GM21360 (cell line): Measurements from ENCODE around the gene GPHA2.
A peak's percentile ranks its signal among the peaks of the same experiment; 100 is the strongest.

Experiments used
- ATAC-seq: cut with Tn5 transposase; IDR thresholded peaks from one replicate; pipeline ENCODE4 v1.9.1; 2021; ENCODE audit warnings: mild to moderate bottlenecking, moderate library complexity; ENCODE audit not compliant: unreplicated experiment

GPHA2 gene

GRCh38 chr11:64931290-64931689 is 4.4 kb downstream of the GPHA2 start:
- no peak for ATAC-seq

- no peak for ATAC-seq
These were observed 5.4 kb downstream of the GPHA2 start for GRCh38 chr11:64930340-64930739.

- ATAC-seq: no peak
These were observed 6.1 kb downstream of the GPHA2 start for GRCh38 chr11:64929625-64930024.

GRCh38 chr11:64928957-64929356 is 6.7 kb downstream of the GPHA2 start:
- ATAC-seq: no peak

GRCh38 chr11:64926689-64927088 is 9.0 kb downstream of the GPHA2 start:
- no peak for ATAC-seq

- no peak for ATAC-seq
These were observed 9.9 kb downstream of the GPHA2 start for GRCh38 chr11:64925536-64926436.

- ATAC-seq: no peak
These were observed 10.8 kb downstream of the GPHA2 start for GRCh38 chr11:64924910-64925284.

GRCh38 chr11:64923944-64924909 is 11.5 kb downstream of the GPHA2 start, which contains the start of gene PPP2R5B:
TSS of gene PPP2R5B (plus strand) at chr11:64924689. CDS start at chr11:64925735, 1,046 bp downstream.
- peak; percentile 64 for ATAC-seq

- no peak for ATAC-seq
These were observed 12.5 kb downstream of the GPHA2 start for GRCh38 chr11:64923151-64923661.

- no peak for ATAC-seq
These were observed 14.3 kb downstream of the GPHA2 start for GRCh38 chr11:64921384-64921783.

GRCh38 chr11:64920124-64920523 is 15.6 kb downstream of the GPHA2 start:
- no peak for ATAC-seq

- ATAC-seq: no peak
These were observed 16.1 kb downstream of the GPHA2 start for GRCh38 chr11:64919627-64920026.

- no peak for ATAC-seq
These were observed 17.7 kb downstream of the GPHA2 start for GRCh38 chr11:64918017-64918416.

GRCh38 chr11:64917663-64917995 is 18.1 kb downstream of the GPHA2 start:
- ATAC-seq: no peak

GRCh38 chr11:64916775-64917662 is 18.7 kb downstream of the GPHA2 start, which contains the start of gene ATG2A:
TSS of gene ATG2A (minus strand) at chr11:64917209. CDS start at chr11:64917135, 74 bp downstream.
- peak; percentile 91 for ATAC-seq

- ATAC-seq: no peak
These were observed 19.5 kb downstream of the GPHA2 start for GRCh38 chr11:64916040-64916774.

- no peak for ATAC-seq
These were observed 20.3 kb downstream of the GPHA2 start for GRCh38 chr11:64915376-64915887.

- ATAC-seq: no peak
These were observed 21.6 kb downstream of the GPHA2 start for GRCh38 chr11:64914123-64914522.

GRCh38 chr11:64913171-64913727 is 22.4 kb downstream of the GPHA2 start:
- ATAC-seq: no peak
